HG02852 (cell line): ENCODE data around the gene IFI27.

Source experiments
- ATAC-seq: cut with Tn5 transposase; IDR thresholded peaks from one replicate; pipeline ENCODE4 v1.9.1; 2021; ENCODE audit warnings: mild to moderate bottlenecking, moderate library complexity; ENCODE audit not compliant: unreplicated experiment

Gene IFI27

GRCh38 chr14:94102768-94103482 is 7.6 kb upstream of the IFI27 start:
- ATAC-seq: no peak

- no peak for ATAC-seq
Observed at GRCh38 chr14:94103554-94104150, 6.9 kb upstream of the IFI27 start.

GRCh38 chr14:94104731-94105130 is 5.8 kb upstream of the IFI27 start:
- ATAC-seq: no peak

GRCh38 chr14:94109915-94110250 is 653 bp upstream of the IFI27 start:
- no peak for ATAC-seq

GRCh38 chr14:94111276-94112095 is 950 bp downstream of the IFI27 start:
- ATAC-seq: no peak

- no peak for ATAC-seq
Observed at GRCh38 chr14:94112513-94113063, 2.1 kb downstream of the IFI27 start.

GRCh38 chr14:94113073-94113472 is 2.5 kb downstream of the IFI27 start:
- ATAC-seq: no peak

GRCh38 chr14:94113490-94113889 is 3.0 kb downstream of the IFI27 start:
- ATAC-seq: no peak

- no peak for ATAC-seq
Observed at GRCh38 chr14:94113908-94114588, 3.5 kb downstream of the IFI27 start.

- no peak for ATAC-seq
Observed at GRCh38 chr14:94114589-94115057, 4.1 kb downstream of the IFI27 start.

GRCh38 chr14:94115058-94115591 is 4.6 kb downstream of the IFI27 start:
- no peak for ATAC-seq

GRCh38 chr14:94115631-94116030 is 5.1 kb downstream of the IFI27 start:
- no peak for ATAC-seq

GRCh38 chr14:94116701-94117100 is 6.2 kb downstream of the IFI27 start:
- ATAC-seq: no peak

GRCh38 chr14:94117856-94118255 is 7.3 kb downstream of the IFI27 start:
- ATAC-seq: no peak

- ATAC-seq: no peak
Observed at GRCh38 chr14:94119071-94119470, 8.5 kb downstream of the IFI27 start.

- ATAC-seq: no peak
Observed at GRCh38 chr14:94120667-94121340, 10.3 kb downstream of the IFI27 start.

GRCh38 chr14:94121485-94121884 is 10.9 kb downstream of the IFI27 start:
- no peak for ATAC-seq

- ATAC-seq: no peak
Observed at GRCh38 chr14:94122438-94122837, 11.9 kb downstream of the IFI27 start.

GRCh38 chr14:94123296-94123695 is 12.8 kb downstream of the IFI27 start:
- ATAC-seq: no peak

- no peak for ATAC-seq
Observed at GRCh38 chr14:94123868-94124267, 13.3 kb downstream of the IFI27 start.
